HepG2 (cell line): ENCODE measurements around the gene PRM3. TPM values are rescaled to one million over a fixed set of nuclear protein-coding genes. Genes with fewer than 3 reads are reported as not detected.

ENCODE experiments used
- ADNP ChIP-seq: sonication (generic); formaldehyde crosslinking; IDR thresholded peaks from 2 replicates; pipeline ENCODE4 v1.4.0; 2020; ENCODE audit warnings: missing genetic modification reagents
- EP300 ChIP-seq, 3 experiments: sonication (generic) in 1 of 3; formaldehyde crosslinking in 1 of 3; IDR thresholded peaks; 2 replicates each; pipeline versions ENCODE4 v1.5.1 to v1.6.1; 2011 to 2020; ENCODE audit warnings: low read depth in 2 of 3, low read length in 2 of 3, borderline replicate concordance in 1 of 3, improper control_type of control experiment in 1 of 3, mild to moderate bottlenecking in 1 of 3, missing genetic modification reagents in 1 of 3, moderate library complexity in 1 of 3
- ETV5 ChIP-seq: IDR thresholded peaks from 2 replicates; pipeline ENCODE4 v1.6.1; 2018; ENCODE audit warnings: missing biosample characterization, missing genetic modification reagents, inconsistent platforms, borderline replicate concordance
- FOXK1 ChIP-seq: sonication (generic); formaldehyde crosslinking; IDR thresholded peaks from 2 replicates; pipeline ENCODE4 v1.4.0; 2020; ENCODE audit warnings: low read depth, missing genetic modification reagents, borderline replicate concordance
- GABPB1 ChIP-seq: IDR thresholded peaks from 2 replicates; pipeline ENCODE4 v1.6.1; 2016; ENCODE audit warnings: mild to moderate bottlenecking, missing genetic modification reagents, moderate library complexity, missing compliant biosample characterization
- HHEX ChIP-seq: IDR thresholded peaks from 2 replicates; pipeline ENCODE4 v1.6.1; 2016; ENCODE audit warnings: control low read depth
- KLF11 ChIP-seq: IDR thresholded peaks from 2 replicates; pipeline ENCODE4 v1.6.1; 2016; ENCODE audit warnings: missing compliant biosample characterization
- KLF13 ChIP-seq: sonication (generic); formaldehyde crosslinking; IDR thresholded peaks from 2 replicates; pipeline ENCODE4 v1.4.0; 2020; ENCODE audit warnings: mild to moderate bottlenecking, missing genetic modification reagents
- MAFG ChIP-seq: sonication (generic); formaldehyde crosslinking; IDR thresholded peaks from 2 replicates; pipeline ENCODE4 v1.5.1; 2020; ENCODE audit warnings: mild to moderate bottlenecking, missing genetic modification reagents
- MXI1 ChIP-seq: IDR thresholded peaks from 3 replicates; pipeline ENCODE4 v1.6.1; 2012; ENCODE audit warnings: low read depth, low read length, inconsistent platforms, borderline replicate concordance
- SSRP1 ChIP-seq: IDR thresholded peaks from 2 replicates; pipeline ENCODE4 v1.6.1; 2016; ENCODE audit warnings: control low read depth
- ZNF138 ChIP-seq: sonication (generic); formaldehyde crosslinking; IDR thresholded peaks from 2 replicates; pipeline ENCODE4 v1.5.0; 2020; ENCODE audit warnings: mild to moderate bottlenecking, low read depth, missing genetic modification reagents
- ZNF3 ChIP-seq: IDR thresholded peaks from 2 replicates; pipeline ENCODE4 v1.7.0; 2017; ENCODE audit warnings: inconsistent platforms
- ZNF317 ChIP-seq: sonication (generic); formaldehyde crosslinking; IDR thresholded peaks from 2 replicates; pipeline ENCODE4 v1.5.0; 2020; ENCODE audit warnings: mild to moderate bottlenecking, missing genetic modification reagents
- ZNF670 ChIP-seq: sonication (generic); formaldehyde crosslinking; IDR thresholded peaks from 2 replicates; pipeline ENCODE4 v1.8.0; 2022; ENCODE audit warnings: mild to moderate bottlenecking, missing genetic modification reagents, borderline replicate concordance
- polyA plus RNA-seq, 8 experiments: library from polyadenylated mRNA; depleted of rRNA in 3 of 8; stranded (reverse) in 7 of 8; unstranded in 1 of 8; fragments of >200 nt; fragmentation: Illumina TruSeq in 4 of 8; extraction: Trizol in 4 of 8; gene quantifications; 2 replicates each; pipeline versions ENCODE4 v1.2.1 to v1.2.3, GENCODE V29; 2011 to 2016; ENCODE audit warnings: low read depth in 4 of 8, missing spikeins in 1 of 8, mixed read lengths in 1 of 8; ENCODE audit not compliant: insufficient read depth in 1 of 8
- total RNA-seq, 5 experiments: library from RNA; depleted of rRNA; stranded (reverse); fragments of >200 nt; fragmentation: Illumina TruSeq; extraction: Trizol; gene quantifications; 2 replicates each; pipeline ENCODE4 v1.2.3, GENCODE V29; 2016; ENCODE audit warnings: low read depth in 1 of 5
- TF ChIP-seq, protein P1 (sequence below): sonication (generic); formaldehyde crosslinking; IDR thresholded peaks from 2 replicates; pipeline ENCODE4 v1.9.0; 2021; ENCODE audit warnings: missing genetic modification reagents, borderline replicate concordance
- TF ChIP-seq, protein P2 (sequence below): sonication (generic); formaldehyde crosslinking; IDR thresholded peaks from 2 replicates; pipeline ENCODE4 v1.8.1; 2023; ENCODE audit warnings: missing genetic modification reagents, mild to moderate bottlenecking, borderline replicate concordance
- TF ChIP-seq, protein P3 (sequence below): sonication (generic); formaldehyde crosslinking; IDR thresholded peaks from 2 replicates; pipeline ENCODE4 v1.8.1; 2023; ENCODE audit warnings: mild to moderate bottlenecking, inconsistent platforms, moderate library complexity, missing genetic modification reagents, borderline replicate concordance
- TF ChIP-seq, protein P4 (sequence below): fragments of 450-650 bp; IDR thresholded peaks from 2 replicates; pipeline ENCODE4 v1.6.1; 2017
- TF ChIP-seq, protein P5 (sequence below): sonication (generic); formaldehyde crosslinking; IDR thresholded peaks from 2 replicates; pipeline ENCODE4 v1.5.0; 2020; ENCODE audit warnings: mild to moderate bottlenecking, missing genetic modification reagents, borderline replicate concordance

The PRM3 gene
- total and polyA plus RNA-seq, 2 of the 13 experiments (the other 11 are each of a cell fraction or from before 2014, with no cell fraction given): not detected

DNA sequence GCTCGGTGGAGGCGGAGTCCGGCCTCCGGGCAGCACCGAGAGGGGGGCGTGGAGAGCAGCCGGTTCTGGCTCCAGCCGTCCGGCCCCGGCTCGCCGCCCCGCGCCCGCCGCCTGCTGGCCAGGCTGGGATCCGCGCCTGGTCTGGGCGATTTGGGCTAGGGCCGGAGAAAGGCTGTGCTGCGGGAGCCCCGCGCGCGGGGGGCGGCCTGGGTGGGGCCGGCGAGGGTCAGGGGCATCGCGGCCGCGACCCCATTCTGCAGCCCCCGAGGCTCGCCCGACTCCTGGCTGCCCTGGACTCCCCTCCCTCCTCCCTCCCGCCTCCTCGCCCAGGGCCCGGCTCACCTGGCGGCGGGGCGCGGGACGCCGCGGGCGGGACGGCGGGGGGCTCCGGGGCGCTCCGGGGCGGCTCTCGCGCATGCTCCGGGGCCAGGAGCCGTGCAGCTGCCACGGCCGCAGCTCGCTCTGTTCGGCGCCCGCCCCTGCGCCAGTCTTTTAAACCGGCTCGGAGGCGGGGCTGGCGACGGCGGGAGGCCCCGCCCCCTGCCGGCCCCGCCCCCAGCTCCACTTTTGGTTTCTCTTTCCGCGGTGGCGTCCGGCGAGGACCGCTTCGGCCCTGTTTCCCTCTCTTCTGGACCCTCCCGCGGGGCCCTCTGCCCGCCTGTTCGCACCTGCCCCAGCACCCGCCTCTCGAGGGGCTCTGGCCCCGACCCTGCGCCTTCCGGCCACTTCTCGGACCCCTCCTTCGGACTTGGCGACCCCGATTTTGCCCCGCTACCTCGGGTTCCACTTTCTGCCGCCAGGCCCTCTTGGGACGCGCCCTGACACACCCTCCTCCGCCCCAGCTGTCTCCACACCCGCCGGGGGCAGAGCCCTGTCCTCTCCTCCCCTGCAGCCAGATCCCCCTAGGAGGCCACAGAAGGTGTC lies 17.4 kb downstream of the PRM3 start, which contains the start of gene SOCS1 (continued):
- TF ChIP-seq, protein P1, sequence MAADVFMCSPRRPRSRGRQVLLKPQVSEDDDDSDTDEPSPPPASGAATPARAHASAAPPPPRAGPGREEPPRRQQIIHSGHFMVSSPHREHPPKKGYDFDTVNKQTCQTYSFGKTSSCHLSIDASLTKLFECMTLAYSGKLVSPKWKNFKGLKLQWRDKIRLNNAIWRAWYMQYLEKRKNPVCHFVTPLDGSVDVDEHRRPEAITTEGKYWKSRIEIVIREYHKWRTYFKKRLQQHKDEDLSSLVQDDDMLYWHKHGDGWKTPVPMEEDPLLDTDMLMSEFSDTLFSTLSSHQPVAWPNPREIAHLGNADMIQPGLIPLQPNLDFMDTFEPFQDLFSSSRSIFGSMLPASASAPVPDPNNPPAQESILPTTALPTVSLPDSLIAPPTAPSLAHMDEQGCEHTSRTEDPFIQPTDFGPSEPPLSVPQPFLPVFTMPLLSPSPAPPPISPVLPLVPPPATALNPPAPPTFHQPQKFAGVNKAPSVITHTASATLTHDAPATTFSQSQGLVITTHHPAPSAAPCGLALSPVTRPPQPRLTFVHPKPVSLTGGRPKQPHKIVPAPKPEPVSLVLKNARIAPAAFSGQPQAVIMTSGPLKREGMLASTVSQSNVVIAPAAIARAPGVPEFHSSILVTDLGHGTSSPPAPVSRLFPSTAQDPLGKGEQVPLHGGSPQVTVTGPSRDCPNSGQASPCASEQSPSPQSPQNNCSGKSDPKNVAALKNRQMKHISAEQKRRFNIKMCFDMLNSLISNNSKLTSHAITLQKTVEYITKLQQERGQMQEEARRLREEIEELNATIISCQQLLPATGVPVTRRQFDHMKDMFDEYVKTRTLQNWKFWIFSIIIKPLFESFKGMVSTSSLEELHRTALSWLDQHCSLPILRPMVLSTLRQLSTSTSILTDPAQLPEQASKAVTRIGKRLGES (CRISPR knock-in tag): peak; percentile 78; the same call in 1 of the 2 replicates
- TF ChIP-seq, protein P2, sequence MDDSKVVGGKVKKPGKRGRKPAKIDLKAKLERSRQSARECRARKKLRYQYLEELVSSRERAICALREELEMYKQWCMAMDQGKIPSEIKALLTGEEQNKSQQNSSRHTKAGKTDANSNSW (CRISPR knock-in tag): no peak
- TF ChIP-seq ZNF3 (CRISPR knock-in tag) (peak; percentile 58; the same call in 1 of the 2 replicates), HHEX (CRISPR knock-in tag) (no peak), ZNF670 (0 out of 2 replicates have a peak, but pooled peaks have one; percentile 38), KLF11 (no peak; the same call in none of the 2 replicates), KLF13 (CRISPR knock-in tag) (no peak), MXI1 (peak; percentile 87; the same call in 2 of the 3 replicates), ETV5 (peak; percentile 38; the same call in 1 of the 2 replicates), GABPB1 (CRISPR knock-in tag) (peak; percentile 67; the same call in 1 of the 2 replicates), ZNF317 (CRISPR knock-in tag) (peak; percentile 71; the same call in 1 of the 2 replicates), FOXK1 (CRISPR knock-in tag) (peak; percentile 59; the same call in 1 of the 2 replicates), ZNF138 (CRISPR knock-in tag) (no peak; the same call in 1 of the 2 replicates), EP300 (IDR thresholded peaks at IDR 0.05; ENCODE audit: low read depth in 2 of 2, low read length in 2 of 2) (0 out of 4 replicates have a peak, but pooled peaks of 1 of the 2 experiments have one; percentile 16), EP300 (CRISPR knock-in tag; IDR thresholded peaks at IDR 0.05; ENCODE audit: borderline replicate concordance) (peak; percentile 17; the same call in 1 of the 2 replicates), MAFG (CRISPR knock-in tag) (no peak), ADNP (peak; percentile 0; the same call in 1 of the 2 replicates), SSRP1 (CRISPR knock-in tag) (no peak)
- TF ChIP-seq, protein P3, sequence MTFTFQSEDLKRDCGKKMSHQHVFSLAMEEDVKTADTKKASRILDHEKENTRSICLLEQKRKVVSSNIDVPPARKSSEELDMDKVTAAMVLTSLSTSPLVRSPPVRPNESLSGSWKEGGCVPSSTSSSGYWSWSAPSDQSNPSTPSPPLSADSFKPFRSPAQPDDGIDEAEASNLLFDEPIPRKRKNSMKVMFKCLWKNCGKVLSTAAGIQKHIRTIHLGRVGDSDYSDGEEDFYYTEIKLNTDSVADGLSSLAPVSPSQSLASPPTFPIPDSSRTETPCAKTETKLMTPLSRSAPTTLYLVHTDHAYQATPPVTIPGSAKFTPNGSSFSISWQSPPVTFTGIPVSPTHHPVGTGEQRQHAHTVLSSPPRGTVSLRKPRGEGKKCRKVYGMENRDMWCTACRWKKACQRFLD (CRISPR knock-in tag): peak; percentile 12; the same call in 1 of the 2 replicates
- TF ChIP-seq, protein P4, sequence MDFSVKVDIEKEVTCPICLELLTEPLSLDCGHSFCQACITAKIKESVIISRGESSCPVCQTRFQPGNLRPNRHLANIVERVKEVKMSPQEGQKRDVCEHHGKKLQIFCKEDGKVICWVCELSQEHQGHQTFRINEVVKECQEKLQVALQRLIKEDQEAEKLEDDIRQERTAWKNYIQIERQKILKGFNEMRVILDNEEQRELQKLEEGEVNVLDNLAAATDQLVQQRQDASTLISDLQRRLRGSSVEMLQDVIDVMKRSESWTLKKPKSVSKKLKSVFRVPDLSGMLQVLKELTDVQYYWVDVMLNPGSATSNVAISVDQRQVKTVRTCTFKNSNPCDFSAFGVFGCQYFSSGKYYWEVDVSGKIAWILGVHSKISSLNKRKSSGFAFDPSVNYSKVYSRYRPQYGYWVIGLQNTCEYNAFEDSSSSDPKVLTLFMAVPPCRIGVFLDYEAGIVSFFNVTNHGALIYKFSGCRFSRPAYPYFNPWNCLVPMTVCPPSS: no peak
- TF ChIP-seq, protein P5, sequence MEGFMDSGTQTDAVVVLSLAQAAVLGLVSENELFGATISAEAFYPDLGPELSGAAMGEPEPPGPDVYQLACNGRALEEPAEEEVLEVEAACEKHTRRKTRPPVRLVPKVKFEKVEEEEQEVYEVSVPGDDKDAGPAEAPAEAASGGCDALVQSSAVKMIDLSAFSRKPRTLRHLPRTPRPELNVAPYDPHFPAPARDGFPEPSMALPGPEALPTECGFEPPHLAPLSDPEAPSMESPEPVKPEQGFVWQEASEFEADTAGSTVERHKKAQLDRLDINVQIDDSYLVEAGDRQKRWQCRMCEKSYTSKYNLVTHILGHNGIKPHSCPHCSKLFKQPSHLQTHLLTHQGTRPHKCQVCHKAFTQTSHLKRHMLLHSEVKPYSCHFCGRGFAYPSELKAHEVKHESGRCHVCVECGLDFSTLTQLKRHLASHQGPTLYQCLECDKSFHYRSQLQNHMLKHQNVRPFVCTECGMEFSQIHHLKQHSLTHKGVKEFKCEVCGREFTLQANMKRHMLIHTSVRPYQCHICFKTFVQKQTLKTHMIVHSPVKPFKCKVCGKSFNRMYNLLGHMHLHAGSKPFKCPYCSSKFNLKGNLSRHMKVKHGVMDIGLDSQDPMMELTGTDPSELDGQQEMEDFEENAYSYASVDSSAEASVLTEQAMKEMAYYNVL (CRISPR knock-in tag): no peak; the same call in 1 of the 2 replicates
